ENCODE data around the gene CAPNS1.

CAPNS1 gene

DNA sequence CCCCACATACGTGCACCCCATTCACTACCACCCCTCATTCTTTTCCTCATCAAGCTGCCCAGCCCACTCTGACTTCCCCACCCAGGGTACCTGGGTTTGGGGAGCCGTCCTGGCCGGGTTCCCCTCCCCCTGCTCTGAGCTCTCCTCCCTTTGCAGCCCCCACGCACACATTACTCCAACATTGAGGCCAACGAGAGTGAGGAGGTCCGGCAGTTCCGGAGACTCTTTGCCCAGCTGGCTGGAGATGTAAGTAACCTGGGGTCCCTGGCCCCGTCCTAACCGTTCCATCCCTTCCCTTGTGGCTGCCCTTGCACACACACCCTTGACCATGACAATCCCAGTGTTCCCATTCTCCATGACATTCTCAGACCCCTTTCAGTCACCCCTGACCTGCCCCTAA is 2.6 kb downstream of the CAPNS1 start:
- H3K27me3 ChIP-seq = no peaks in the 10 kb centered on the region
- no peaks in the 10 kb centered on the region for H3K9me3 ChIP-seq
- H3K36me3 ChIP-seq = peaks cover 46% of the 10 kb centered on the region
- TF ChIP-seq, protein P1, sequence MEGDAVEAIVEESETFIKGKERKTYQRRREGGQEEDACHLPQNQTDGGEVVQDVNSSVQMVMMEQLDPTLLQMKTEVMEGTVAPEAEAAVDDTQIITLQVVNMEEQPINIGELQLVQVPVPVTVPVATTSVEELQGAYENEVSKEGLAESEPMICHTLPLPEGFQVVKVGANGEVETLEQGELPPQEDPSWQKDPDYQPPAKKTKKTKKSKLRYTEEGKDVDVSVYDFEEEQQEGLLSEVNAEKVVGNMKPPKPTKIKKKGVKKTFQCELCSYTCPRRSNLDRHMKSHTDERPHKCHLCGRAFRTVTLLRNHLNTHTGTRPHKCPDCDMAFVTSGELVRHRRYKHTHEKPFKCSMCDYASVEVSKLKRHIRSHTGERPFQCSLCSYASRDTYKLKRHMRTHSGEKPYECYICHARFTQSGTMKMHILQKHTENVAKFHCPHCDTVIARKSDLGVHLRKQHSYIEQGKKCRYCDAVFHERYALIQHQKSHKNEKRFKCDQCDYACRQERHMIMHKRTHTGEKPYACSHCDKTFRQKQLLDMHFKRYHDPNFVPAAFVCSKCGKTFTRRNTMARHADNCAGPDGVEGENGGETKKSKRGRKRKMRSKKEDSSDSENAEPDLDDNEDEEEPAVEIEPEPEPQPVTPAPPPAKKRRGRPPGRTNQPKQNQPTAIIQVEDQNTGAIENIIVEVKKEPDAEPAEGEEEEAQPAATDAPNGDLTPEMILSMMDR (IDR thresholded peaks at IDR 0.05; ENCODE audit: low read depth, low read length) = no peak
- H3K4me1 ChIP-seq = no peaks in the 10 kb centered on the region
- DNase-seq = no peak
- H3K4me3 ChIP-seq (ENCODE audit: low read depth, low read length) = no peak overlapping the region

DNA sequence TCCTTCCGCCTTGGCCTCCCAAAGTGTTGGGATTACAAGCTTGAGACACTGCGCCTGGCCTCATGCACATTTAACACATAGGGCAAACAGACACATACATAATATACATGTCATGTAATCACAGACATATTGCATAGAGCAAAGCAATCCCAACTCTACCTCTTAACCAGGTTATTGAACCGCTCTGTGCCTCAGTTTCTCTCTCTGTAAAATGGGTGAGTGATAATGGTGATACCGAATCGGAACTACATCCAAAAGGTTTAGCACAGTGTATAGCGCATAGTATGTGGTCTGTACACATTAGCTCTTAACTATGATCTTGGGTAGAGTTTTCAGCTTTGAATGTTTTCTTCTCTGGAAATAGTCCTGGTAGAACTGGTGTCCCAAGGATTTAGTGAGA is 4.8 kb downstream of the CAPNS1 start:
- H3K9me3 ChIP-seq = no peaks in the 10 kb centered on the region
- no peak for DNase-seq
- TF ChIP-seq, protein P1 (IDR thresholded peaks at IDR 0.05; ENCODE audit: low read depth, low read length) = no peak

DNA sequence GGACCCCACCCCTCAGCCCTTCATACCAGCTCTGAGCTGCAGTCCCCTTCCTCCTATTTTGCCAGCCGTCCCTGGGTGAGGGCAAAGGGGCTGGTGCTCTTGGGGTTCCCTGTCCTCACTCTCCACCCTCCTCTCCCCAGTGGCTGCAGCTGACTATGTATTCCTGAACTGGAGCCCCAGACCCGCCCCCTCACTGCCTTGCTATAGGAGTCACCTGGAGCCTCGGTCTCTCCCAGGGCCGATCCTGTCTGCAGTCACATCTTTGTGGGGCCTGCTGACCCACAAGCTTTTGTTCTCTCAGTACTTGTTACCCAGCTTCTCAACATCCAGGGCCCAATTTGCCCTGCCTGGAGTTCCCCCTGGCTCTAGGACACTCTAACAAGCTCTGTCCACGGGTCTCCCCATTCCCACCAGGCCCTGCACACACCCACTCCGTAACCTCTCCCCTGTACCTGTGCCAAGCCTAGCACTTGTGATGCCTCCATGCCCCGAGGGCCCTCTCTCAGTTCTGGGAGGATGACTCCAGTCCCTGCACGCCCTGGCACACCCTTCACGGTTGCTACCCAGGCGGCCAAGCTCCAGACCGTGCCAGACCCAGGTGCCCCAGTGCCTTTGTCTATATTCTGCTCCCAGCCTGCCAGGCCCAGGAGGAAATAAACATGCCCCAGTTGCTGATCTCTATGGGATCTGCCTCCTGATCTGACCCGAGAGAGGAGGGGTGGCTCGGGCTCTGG is 10.0 kb downstream of the CAPNS1 start:
- TF ChIP-seq, protein P1 (IDR thresholded peaks at IDR 0.05; ENCODE audit: low read depth, low read length) = no peak
- Histone ChIP-seq H3K27me3 (no peaks in the 10 kb centered on the region), H3K9me3 (no peaks in the 10 kb centered on the region), H3K36me3 (peaks cover 53% of the 10 kb centered on the region), H3K4me1 (no peaks in the 10 kb centered on the region; the same call in 1 of the 2 replicates), H3K4me3 (ENCODE audit: low read depth, low read length) (no peak overlapping the region)
- DNase-seq = no peak

More for the DNA sequence above, 4.8 kb downstream of the CAPNS1 start:
- H3K4me1 ChIP-seq = no peaks in the 10 kb centered on the region
- H3K36me3 ChIP-seq = peaks cover 53% of the 10 kb centered on the region
- no peak overlapping the region for H3K4me3 ChIP-seq (ENCODE audit: low read depth, low read length)
- no peaks in the 10 kb centered on the region for H3K27me3 ChIP-seq

DNA sequence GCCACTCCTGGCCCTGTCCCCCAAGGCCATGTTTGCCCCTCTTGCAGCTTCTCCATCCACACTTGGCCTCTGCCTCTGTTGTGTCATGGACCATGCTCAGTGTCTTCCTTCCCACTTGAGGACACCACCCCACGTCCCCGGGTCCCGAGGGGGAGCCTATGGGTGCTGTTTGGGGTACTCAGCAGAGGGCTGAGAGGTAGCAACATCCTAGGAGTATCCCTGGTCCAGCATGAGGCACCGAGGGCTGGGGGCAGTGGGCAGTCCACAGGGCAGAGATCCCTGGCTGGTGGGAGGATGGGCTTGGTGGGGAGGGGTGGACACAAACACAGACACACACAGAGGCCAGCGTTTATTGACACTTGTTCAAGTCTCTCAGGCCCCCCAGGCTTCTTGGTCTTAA is 10.7 kb downstream of the CAPNS1 start:
- no peaks in the 10 kb centered on the region; the same call in 1 of the 2 replicates for H3K4me1 ChIP-seq
- TF ChIP-seq, protein P1 (IDR thresholded peaks at IDR 0.05; ENCODE audit: low read depth, low read length) = no peak
- no peaks in the 10 kb centered on the region for H3K27me3 ChIP-seq
- H3K36me3 ChIP-seq = peaks cover 47% of the 10 kb centered on the region
- H3K4me3 ChIP-seq (ENCODE audit: low read depth, low read length) = no peak overlapping the region
- H3K9me3 ChIP-seq = no peaks in the 10 kb centered on the region
- no peak for DNase-seq

DNA sequence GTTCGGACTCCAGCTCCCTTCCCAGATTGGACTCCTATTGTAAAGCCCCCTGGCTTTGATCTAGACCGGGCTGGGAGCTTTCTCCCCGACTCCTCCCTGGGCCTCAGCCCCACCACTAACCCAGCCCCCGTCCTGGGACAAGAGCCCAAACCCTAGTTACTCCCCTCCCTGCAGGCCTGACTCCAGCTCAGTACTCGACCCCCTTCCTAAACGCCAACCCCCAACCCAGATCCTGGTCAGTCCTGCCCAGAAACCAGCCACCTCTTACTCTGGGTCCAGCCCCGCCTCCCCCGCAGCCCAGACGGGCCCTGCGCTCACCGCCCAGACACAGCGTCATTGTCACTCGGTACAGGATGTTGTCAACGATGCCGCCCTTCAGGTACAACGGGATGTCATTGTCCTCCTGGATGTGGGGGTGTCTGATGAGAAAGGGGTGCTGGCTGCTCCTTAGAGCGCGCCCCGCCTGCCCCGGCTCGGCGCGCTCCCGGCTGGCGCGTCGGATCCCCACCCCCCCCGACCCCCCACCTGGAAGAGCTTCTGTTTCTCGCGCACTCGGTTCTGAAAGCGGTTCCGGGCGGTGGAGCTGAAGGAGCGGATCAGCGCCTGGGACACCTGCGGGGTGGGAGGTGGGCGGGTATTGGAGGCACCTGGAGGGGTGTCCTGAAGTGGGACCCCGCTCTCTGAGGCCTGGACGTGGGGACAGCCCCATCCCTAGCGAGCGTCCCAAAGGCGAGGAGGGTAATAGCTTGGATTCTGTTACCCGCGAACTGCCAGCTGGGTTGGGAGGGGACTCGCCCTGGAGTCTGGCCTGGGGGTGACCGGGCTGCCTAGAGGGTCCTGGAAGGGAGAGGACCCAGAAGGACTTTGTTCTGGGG is 11.5 kb downstream of the CAPNS1 start:
- Histone ChIP-seq H3K9me3 (no peaks in the 10 kb centered on the region), H3K27me3 (no peaks in the 10 kb centered on the region), H3K36me3 (peaks cover 39% of the 10 kb centered on the region), H3K4me1 (no peaks in the 10 kb centered on the region; the same call in 1 of the 2 replicates), H3K4me3 (ENCODE audit: low read depth, low read length) (no peak overlapping the region)
- DNase-seq = no peak
- TF ChIP-seq, protein P1 (IDR thresholded peaks at IDR 0.05; ENCODE audit: low read depth, low read length) = no peak

DNA sequence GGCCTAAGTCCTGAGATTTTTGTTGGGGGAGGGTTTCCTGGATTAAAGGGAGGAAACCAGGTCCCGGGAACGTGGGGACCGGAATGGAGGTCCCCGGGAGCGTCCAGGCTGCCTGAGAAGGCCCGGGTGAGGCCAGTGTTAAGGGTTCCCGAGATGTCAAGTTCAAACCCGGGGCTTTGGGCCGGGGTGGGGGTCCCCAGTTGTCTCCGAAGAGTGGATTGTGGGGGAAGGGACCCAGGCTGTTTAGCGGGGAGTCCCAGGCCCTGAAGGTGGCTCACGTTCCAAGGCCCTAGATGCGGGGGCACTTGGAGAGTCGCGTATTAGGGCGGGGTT is 12.1 kb downstream of the CAPNS1 start:
- Histone ChIP-seq H3K27me3 (no peaks in the 10 kb centered on the region), H3K4me3 (ENCODE audit: low read depth, low read length) (no peak overlapping the region), H3K36me3 (peaks cover 33% of the 10 kb centered on the region), H3K9me3 (no peaks in the 10 kb centered on the region), H3K4me1 (no peaks in the 10 kb centered on the region; the same call in 1 of the 2 replicates)
- TF ChIP-seq, protein P1 (IDR thresholded peaks at IDR 0.05; ENCODE audit: low read depth, low read length) = no peak
- DNase-seq = no peak

Measured in BE2C (cell line).